HG02678 (cell line): ENCODE data around the gene SLC24A4.

Experiments
- ATAC-seq: cut with Tn5 transposase; IDR thresholded peaks from one replicate; pipeline ENCODE4 v1.9.1; 2021; ENCODE audit warnings: mild to moderate bottlenecking, moderate library complexity; ENCODE audit not compliant: unreplicated experiment

SLC24A4 gene

DNA sequence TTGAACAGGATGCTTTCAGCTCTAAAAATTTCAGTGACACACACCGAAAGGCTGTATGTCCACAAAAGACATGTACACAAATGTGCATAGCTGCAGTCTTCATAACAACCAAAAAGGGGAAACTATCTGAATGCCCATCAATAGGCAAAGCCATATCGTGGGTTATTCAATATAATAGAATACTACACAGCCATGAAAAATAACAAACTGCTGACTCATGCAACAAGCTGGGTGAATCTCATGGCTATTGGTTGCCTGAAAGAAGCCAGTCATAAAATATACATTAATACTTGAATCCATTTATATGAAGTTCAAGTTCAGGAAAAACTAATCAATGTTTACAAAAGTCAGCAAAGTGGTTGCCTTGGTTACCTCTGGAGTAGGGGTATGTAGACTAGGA, 132.3 kb downstream of the SLC24A4 start:
- ATAC-seq, result no peak

GRCh38 chr14:92456215-92457015, 133.4 kb downstream of the SLC24A4 start:
- no peak for ATAC-seq

GRCh38 chr14:92457016-92457565, 134.1 kb downstream of the SLC24A4 start:
- ATAC-seq, result no peak

DNA sequence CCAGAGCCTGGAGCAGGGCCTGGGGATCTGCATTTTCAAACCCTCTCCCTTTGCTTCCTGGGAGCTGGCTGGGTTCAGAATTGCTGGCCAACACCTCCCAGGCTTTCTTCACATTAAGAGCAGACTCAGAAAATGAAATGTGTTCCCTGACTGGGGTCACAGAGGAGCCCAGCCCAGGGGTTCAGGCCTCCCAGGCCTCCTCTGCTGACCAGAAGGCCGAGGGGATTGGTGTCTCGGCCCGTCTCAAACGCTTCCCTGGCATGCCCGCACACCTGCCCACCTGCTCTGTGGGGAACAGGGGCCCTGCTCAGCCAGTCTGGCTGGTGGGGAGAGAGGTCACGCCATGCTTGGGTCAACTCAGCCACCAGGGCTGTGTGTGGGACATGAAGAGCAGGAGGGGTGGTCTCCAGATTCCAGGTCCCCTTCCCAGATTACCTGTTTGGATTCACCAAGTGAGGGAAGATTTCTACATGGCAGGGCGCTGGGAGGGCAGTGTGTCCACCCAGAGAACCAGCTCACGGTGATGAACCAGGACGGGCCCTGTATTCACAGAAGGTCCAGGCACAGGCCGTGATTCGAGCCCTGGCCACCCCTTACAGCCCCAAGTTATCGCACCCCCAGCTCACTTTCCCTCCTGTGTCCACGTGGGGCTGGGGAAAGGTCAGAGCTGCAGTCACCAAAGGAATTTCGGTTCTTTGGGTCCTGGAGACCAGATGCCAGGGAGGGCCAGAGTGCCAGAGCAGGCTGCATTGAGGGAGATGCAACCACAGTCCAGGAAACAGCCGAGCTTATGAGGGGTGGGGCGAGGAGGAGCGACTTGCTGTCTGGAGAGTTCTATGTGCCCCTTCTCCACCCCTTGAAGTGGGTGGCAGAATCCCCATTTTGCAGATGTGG, 135.4 kb downstream of the SLC24A4 start:
- no peak for ATAC-seq

DNA sequence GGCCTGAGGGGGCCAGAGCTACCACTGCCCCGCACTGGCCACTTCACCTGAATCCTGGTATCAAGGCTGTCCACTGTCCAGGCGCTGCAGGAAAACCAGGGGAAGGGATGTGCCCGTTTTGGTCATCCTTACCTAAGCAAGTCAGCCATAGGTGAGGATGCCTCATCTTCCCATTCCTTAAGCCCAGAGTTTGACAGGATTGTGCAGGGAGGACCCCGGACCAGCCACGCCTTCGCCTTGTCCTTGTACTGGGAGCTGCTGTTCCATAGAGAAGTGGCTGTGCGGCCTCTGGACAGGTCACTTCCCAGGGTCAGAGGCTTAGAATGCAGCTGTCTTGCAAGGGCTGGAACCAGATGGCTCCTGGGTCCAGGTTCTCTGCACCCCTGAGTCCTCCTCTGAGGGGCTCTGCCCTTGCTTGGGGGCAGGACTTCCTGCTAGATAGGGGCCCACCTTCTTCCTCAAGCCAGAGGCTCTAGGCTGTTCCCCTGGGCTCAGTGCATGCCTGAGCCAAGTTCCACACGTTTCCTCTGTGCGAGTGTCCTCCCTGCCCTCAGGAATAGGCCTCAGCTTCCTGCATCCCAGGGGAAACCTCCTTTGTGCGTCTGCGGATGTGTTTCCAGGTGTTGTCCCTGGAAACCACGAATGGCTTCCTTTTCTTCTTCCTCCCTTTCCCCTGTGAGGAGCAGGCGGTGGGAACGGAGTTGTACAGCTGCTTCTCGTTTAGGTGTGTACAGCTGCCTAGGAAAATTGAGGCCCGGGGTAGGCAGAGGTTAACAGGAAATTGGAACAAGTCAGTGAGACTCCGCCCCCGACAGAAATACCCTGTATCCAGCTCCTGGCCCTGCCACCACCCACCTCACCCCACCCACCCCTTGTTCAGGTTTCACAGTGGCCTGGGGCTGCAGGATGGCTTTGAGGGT, 136.3 kb downstream of the SLC24A4 start:
- ATAC-seq, result no peak

GRCh38 chr14:92459950-92460421, 137.0 kb downstream of the SLC24A4 start:
- ATAC-seq, result no peak

DNA sequence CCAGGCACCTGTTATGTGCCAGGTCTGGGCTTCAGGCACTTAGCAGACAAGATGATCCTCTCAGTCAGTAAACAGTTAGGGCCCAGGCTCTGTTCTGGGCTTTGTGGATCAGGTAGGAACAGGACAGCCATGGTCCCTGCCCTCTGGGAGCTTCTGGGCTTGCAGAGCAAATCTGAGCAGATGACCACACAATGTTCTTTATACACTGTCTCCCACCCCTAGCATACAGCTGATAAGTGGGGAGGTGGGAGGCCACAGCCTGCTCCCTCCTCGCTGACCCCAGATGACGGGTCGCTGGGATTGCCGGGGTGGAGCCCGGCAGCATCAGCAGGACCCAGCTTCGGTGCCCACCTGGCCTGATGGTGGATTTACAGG, 137.6 kb downstream of the SLC24A4 start:
- ATAC-seq, result no peak

- peak; percentile 76 for ATAC-seq
These were observed 138.1 kb downstream of the SLC24A4 start for GRCh38 chr14:92460916-92461579.

- no peak for ATAC-seq
These were observed 138.9 kb downstream of the SLC24A4 start for GRCh38 chr14:92461891-92462290.

DNA sequence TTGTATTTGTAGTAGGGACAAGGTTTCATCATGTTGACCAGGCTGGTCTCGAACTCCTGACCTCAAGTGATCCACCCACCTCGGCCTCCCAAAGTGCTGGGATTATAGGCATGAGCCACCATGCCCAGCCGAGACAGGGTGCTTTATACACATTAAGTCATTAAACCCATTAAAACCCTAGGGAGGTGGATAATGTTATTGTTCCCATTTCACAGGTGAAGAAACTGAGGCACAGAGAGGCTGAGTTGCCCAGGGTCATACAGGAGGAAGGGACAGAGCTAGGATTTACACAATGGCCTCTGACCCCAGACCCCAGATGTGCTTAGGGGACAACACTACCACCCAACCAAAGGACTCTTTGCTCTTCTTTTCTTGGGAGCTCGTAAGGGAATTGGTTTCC, 139.6 kb downstream of the SLC24A4 start:
- ATAC-seq, result no peak

DNA sequence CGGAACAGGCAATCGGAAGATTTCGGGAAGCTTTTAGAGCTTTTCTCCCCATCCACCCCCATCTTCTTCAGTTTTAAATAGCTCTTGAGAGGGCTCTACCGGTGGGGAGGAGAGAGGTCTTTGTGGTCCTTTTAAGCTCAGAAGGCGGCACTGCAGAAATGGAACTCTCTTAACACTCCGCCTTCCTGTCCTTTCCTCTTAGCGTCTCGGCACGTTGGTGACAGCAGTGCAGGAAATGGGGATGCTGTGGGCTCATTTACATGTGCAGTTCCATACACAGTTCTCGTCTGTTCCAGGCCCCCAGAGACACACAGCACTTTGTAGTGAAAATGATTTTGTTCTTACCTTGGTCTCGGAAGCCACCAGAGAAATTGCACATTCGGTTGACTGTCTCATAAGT, 140.2 kb downstream of the SLC24A4 start:
- ATAC-seq, result no peak

DNA sequence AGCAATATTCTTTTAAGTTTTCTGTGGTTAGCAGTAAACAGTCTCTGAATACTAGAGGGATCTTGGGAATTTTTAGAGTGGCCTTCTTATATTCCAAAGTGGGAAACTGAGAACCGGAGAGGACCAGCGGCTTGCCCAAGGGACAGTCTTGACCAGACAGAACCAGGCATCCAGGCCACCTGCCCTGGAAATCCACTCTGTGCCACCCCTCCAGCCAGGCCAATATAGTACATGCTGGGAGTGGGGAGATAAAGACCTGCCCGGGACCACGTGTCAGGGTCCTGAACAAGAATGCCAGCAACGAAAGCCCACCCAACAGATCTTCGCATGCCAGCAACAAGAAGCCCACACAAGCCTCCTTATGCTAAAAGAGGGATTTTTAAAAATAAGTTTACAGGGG, 141.2 kb downstream of the SLC24A4 start:
- ATAC-seq, result no peak

GRCh38 chr14:92464716-92465115, 141.8 kb downstream of the SLC24A4 start:
- ATAC-seq, result no peak

GRCh38 chr14:92465353-92466055, 142.5 kb downstream of the SLC24A4 start:
- no peak for ATAC-seq

DNA sequence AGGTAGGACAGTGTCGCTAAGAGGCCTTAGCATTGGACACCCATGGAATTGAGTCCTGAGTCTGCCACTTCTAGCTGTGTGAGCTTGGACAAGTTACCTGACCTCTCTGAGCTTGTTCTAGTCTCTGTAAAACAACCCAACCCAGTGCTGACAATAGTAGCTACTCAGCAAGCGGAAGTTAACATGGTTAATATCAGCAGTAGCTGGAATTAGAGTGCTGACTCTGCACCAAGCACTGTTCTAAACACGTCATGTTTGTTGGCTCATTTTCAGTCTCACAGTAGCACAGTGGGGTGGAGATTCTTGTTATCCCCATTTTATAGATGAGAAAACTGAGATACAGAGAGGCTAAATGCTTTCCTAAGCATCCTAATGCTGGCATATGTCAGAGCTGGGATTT, 143.1 kb downstream of the SLC24A4 start:
- ATAC-seq, result no peak

- ATAC-seq, result no peak
These were observed 146.6 kb downstream of the SLC24A4 start for GRCh38 chr14:92469515-92469914.

DNA sequence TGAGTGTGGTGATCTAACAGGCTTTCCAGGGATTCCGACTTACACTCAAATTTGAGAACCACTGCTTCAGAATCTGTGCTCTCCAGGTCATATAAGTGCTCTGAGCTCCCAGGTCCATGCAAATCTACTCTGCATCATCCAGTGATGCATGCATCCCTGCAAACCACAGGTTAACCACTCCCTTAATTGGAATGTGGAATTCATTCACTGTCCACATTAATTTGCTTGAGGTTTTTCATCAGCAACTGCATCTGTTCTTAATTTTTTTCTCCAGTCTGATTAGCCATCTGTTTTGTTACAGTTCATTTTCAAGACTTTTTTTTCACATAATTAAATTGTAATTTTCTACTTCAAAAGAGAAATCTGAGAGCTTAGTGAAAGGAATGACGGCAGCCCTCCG, 147.2 kb downstream of the SLC24A4 start:
- ATAC-seq, result no peak

DNA sequence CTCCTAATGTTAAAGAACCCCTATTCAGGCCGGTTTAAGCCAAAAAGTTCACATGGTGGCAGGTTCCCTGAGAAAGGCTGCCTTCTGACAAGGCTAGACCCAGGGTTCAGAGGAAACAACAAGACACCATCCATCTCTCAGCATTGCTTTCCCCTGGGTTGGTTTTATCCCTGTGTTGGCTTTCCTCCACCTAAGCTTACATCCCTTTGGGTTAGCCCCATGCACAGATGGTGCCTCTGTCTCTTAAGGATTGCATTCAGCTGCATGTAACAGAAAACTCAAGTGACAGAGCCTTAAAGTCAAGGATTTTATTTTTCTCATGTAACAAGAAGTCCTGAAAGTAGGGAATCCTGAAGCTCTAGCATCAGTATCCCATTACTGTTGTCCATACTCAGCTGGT, 147.8 kb downstream of the SLC24A4 start:
- no peak for ATAC-seq

DNA sequence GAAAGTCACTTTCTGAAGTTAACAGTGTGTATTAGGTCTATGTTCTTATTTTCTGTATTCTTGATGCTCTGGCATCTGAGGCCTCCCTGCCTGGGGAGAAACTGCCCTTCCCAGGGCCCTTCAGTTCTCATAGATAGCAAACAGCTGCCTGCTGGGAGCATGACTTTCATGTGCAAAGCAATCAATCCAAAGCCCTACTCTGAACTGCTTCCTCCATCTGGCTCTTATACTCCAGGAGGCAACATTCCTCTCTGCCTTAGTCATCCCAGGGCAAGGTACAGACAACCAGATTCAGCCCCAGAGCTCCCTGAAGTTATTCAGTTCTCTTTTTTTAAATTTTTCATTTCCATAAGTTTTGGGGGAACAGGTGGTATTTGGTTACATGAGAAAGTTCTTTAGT, 149.0 kb downstream of the SLC24A4 start:
- ATAC-seq, result no peak
